ENCODE results near the gene LRMDA. TPM values are rescaled to one million over a fixed set of nuclear protein-coding genes. Genes with fewer than 3 reads are reported as not detected.

The LRMDA gene
- total and polyA plus RNA-seq, 2 of the 4 experiments (the other 2 are of a cell fraction): 0.07 TPM; not detected in 1

DNA sequence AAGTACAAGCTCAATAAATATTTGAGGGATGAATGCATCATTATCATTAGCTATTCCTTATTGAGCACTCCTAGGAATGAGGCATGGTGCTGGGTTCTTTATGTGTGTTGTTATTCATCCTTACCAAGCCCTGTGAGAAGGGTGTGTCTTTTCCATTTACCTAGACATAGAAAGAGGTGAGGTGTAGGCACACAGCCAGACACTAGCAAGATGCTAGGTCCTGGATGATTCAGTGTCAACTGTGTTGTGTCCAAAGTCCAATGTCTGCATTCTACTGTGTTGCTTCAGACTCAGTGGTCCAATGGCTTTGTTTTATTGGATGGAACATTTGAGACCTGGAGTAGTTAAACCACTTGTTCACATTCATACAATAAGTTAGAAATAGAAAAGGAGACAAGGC is 605.5 kb downstream of the LRMDA start:
- Histone ChIP-seq H4K8ac (ENCODE audit: low read depth in 2 of 2, low read length in 2 of 2) (no peak overlapping the region), H3K27ac (ENCODE audit: insufficient read depth, low read length) (no peak overlapping the region), H2BK5ac (ENCODE audit: low read depth, low read length, poor library complexity, severe bottlenecking) (no peak overlapping the region), H2AK5ac (ENCODE audit: low read depth, low read length) (no peak overlapping the region), H4K91ac (ENCODE audit: insufficient read depth, low read depth, low read length) (no peak overlapping the region), H3K4ac (ENCODE audit: low read depth, low read length) (no peak overlapping the region), H3K79me1 (ENCODE audit: low read depth in 1 of 2, low read length in 2 of 2) (no peaks in the 10 kb centered on the region), H4K20me1 (ENCODE audit: insufficient read depth, low read length) (no peaks in the 10 kb centered on the region), H3K4me1 (ENCODE audit: control insufficient read depth, insufficient read depth, low read length) (no peaks in the 10 kb centered on the region), H3K36me3 (ENCODE audit: control insufficient read depth, insufficient read depth, low read length) (no peaks in the 10 kb centered on the region), H3K23ac (ENCODE audit: low read depth, low read length) (no peak overlapping the region), H3K4me2 (ENCODE audit: low read depth, low read length) (no peak overlapping the region), H3K9me3 (ENCODE audit: control insufficient read depth, insufficient read depth, low read length) (peaks cover 2% of the 10 kb centered on the region), H2BK20ac (ENCODE audit: low read depth, low read length) (no peak overlapping the region), H2BK120ac (ENCODE audit: low read depth, low read length) (no peak overlapping the region), H3K18ac (ENCODE audit: low read depth, low read length) (no peak overlapping the region), H2AK9ac (replicated peaks; ENCODE audit: low read depth, low read length, poor library complexity) (no peak overlapping the region), H2AFZ (replicated peaks; ENCODE audit: low read length, poor library complexity) (no peak overlapping the region), H3K9me1 (ENCODE audit: insufficient read depth, low read length) (peaks cover 2% of the 10 kb centered on the region; the same call in 1 of the 2 replicates), H3K14ac (replicated peaks; ENCODE audit: low read depth, low read length) (no peak overlapping the region), H2BK15ac (ENCODE audit: low read depth, low read length) (no peak overlapping the region), H3K27me3 (ENCODE audit: control insufficient read depth, insufficient read depth, low read length) (peaks cover 2% of the 10 kb centered on the region; the same call in 1 of the 2 replicates), H3K9ac (ENCODE audit: low read depth, low read length) (no peak overlapping the region), H3K56ac (ENCODE audit: extremely low read depth, insufficient read depth, low read length) (no peak overlapping the region), H3K4me3 (ENCODE audit: insufficient read depth, low read depth, low read length) (no peak overlapping the region), H4K5ac (ENCODE audit: low read depth, low read length) (no peak overlapping the region)
- in situ Hi-C loops (cut with MboI; ENCODE audit: low sequenced_read_pairs) (loop anchor here (10.0 to 25.0 kb wide), 2 partner anchors 508 to 625 kb away; partner anchors contain the start of gene ZNF503), dilution Hi-C loops (cut with HindIII; ENCODE audit: low sequenced_read_pairs, unreplicated experiment) (no loop called here), intact Hi-C loops (cut with micrococcal nuclease) (loop anchor here (1.0 to 10.0 kb wide), 5 partner anchors 266 to 1078 kb away; partner anchors contain the start of gene ZNF503)
- ATAC-seq (ENCODE audit: low read depth) (no peak), DNase-seq (no peak)
- POLR2A ChIA-PET (ENCODE audit: unreplicated experiment): no interaction called here
- no TSS peak for BruUV-seq (replicated peaks)
- no peak for TF ChIP-seq RAD21 (IDR thresholded peaks at IDR 0.05; ENCODE audit: low read length)
- TF ChIP-seq SMC3 (IDR thresholded peaks at IDR 0.05; ENCODE audit: low read depth, low read length): no peak
- no peak for TF ChIP-seq BHLHE40 (IDR thresholded peaks at IDR 0.05; ENCODE audit: low read depth, low read length)
- no peak for TF ChIP-seq POLR2A (IDR thresholded peaks at IDR 0.05; ENCODE audit: low read depth, low read length)
- no peak for TF ChIP-seq RFX5 (IDR thresholded peaks at IDR 0.05; ENCODE audit: low read depth, low read length)
- TF ChIP-seq, protein P1, sequence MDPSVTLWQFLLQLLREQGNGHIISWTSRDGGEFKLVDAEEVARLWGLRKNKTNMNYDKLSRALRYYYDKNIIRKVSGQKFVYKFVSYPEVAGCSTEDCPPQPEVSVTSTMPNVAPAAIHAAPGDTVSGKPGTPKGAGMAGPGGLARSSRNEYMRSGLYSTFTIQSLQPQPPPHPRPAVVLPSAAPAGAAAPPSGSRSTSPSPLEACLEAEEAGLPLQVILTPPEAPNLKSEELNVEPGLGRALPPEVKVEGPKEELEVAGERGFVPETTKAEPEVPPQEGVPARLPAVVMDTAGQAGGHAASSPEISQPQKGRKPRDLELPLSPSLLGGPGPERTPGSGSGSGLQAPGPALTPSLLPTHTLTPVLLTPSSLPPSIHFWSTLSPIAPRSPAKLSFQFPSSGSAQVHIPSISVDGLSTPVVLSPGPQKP (IDR thresholded peaks at IDR 0.05; ENCODE audit: borderline replicate concordance, low read depth, low read length): no peak
- CTCF ChIA-PET: interaction anchor here (0.5 to 1.2 kb wide), 4 partner anchors 9 to 133 kb away, joined by 3 to 5 read pairs (median 4); no protein-coding TSS in a partner anchor

All from IMR-90 (cell line).